ENCODE data around the gene FLII. TPM values are rescaled to one million over a fixed set of nuclear protein-coding genes. Genes with fewer than 3 reads are reported as not detected.

FLII gene
- total RNA-seq, 4 donors from 2014 or later, result 190 to 344 (median 232) TPM

DNA sequence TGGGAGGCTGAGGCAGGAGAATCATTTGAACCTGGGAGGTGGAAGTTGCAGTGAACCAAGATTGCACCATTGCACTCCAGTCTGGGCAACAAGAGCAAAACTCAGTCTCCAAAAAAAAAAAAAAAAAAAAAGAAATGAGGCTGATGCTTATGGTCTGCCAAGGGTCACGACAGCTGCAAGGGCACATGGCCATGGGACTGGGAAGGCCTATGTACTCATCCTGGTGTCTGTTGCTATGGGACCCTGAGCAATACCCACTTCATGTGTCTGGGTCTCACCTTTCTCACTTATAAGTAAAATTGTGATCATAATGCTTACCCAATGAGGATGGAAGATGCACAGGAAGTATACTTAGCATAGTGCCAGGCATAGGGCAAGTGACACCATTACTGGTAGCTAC is 18.5 kb upstream of the FLII start:
- DNase-seq, result no peak
- H3K36me3 ChIP-seq, result peaks cover 14 to 92% (median 33%) of the 10 kb centered on the region in 3 donors
- H3K4me3 ChIP-seq, result no peak overlapping the region
- no peak overlapping the region for H3K27ac ChIP-seq
- no peaks in the 10 kb centered on the region for H3K9me3 ChIP-seq
- no peaks in the 10 kb centered on the region for H3K27me3 ChIP-seq
- 92 to 100% methylated on average over 1 of the region's 1 CpG for WGBS, 2 donors
- intact Hi-C loops (cut with DNase I), result no loop called here
- H3K4me1 ChIP-seq, result no peaks in the 10 kb centered on the region
- no peak for TF ChIP-seq POLR2A (IDR thresholded peaks at IDR 0.05)
- TF ChIP-seq CTCF (IDR thresholded peaks at IDR 0.05), result no peak

- Histone ChIP-seq H3K4me3 (no peak overlapping the region), H3K4me1 (peaks cover 0 to 4% (median 0%) of the 10 kb centered on the region in 3 donors), H3K27ac (no peak overlapping the region), H3K36me3 (peaks cover 1 to 40% (median 2%) of the 10 kb centered on the region in 3 donors), H3K27me3 (no peaks in the 10 kb centered on the region), H3K9me3 (no peaks in the 10 kb centered on the region)
- no peak for TF ChIP-seq CTCF (IDR thresholded peaks at IDR 0.05)
- no peak for TF ChIP-seq POLR2A (IDR thresholded peaks at IDR 0.05)
- WGBS, 2 donors, result 76 to 86% methylated on average over 6 to 12 of the region's 14 CpGs
- intact Hi-C loops (cut with DNase I), result no loop called here
- DNase-seq, result no peak
Observed at GRCh38 chr17:18270046-18270931, 11.8 kb upstream of the FLII start.

- TF ChIP-seq CTCF (IDR thresholded peaks at IDR 0.05), result no peak
- Histone ChIP-seq H3K27ac (no peak overlapping the region), H3K4me3 (no peak overlapping the region), H3K9me3 (no peaks in the 10 kb centered on the region), H3K27me3 (no peaks in the 10 kb centered on the region), H3K4me1 (peaks cover 0 to 4% (median 0%) of the 10 kb centered on the region in 3 donors), H3K36me3 (peaks cover 10 to 41% (median 20%) of the 10 kb centered on the region in 3 donors)
- WGBS, 2 donors, result 47% methylated on average over 5 to 14 of the region's 14 CpGs
- DNase-seq, result no peak
- intact Hi-C loops (cut with DNase I), result no loop called here
Observed at GRCh38 chr17:18267927-18268711, 9.6 kb upstream of the FLII start.

- 70 to 87% methylated on average over 2 to 6 of the region's 10 CpGs for WGBS, 2 donors
- peaks cover 10 to 44% (median 20%) of the 10 kb centered on the region in 3 donors for H3K36me3 ChIP-seq
- no peaks in the 10 kb centered on the region for H3K27me3 ChIP-seq
- intact Hi-C loops (cut with DNase I), result no loop called here
- no peak overlapping the region for H3K4me3 ChIP-seq
- no peaks in the 10 kb centered on the region for H3K9me3 ChIP-seq
- H3K27ac ChIP-seq, result no peak overlapping the region
- no peak for DNase-seq
- no peak for TF ChIP-seq CTCF (IDR thresholded peaks at IDR 0.05)
- no peak for TF ChIP-seq POLR2A (IDR thresholded peaks at IDR 0.05)
- peaks cover 4 to 10% (median 5%) of the 10 kb centered on the region in 3 donors for H3K4me1 ChIP-seq
Observed at GRCh38 chr17:18267366-18267765, 8.8 kb upstream of the FLII start.
